ENCODE data around the gene CAVIN2.
"Not testable (repeated sequence)": the region's sequence is repeated elsewhere in the genome, so short reads cannot be mapped to it uniquely, and the experiment has no call there.

The CAVIN2 gene

DNA sequence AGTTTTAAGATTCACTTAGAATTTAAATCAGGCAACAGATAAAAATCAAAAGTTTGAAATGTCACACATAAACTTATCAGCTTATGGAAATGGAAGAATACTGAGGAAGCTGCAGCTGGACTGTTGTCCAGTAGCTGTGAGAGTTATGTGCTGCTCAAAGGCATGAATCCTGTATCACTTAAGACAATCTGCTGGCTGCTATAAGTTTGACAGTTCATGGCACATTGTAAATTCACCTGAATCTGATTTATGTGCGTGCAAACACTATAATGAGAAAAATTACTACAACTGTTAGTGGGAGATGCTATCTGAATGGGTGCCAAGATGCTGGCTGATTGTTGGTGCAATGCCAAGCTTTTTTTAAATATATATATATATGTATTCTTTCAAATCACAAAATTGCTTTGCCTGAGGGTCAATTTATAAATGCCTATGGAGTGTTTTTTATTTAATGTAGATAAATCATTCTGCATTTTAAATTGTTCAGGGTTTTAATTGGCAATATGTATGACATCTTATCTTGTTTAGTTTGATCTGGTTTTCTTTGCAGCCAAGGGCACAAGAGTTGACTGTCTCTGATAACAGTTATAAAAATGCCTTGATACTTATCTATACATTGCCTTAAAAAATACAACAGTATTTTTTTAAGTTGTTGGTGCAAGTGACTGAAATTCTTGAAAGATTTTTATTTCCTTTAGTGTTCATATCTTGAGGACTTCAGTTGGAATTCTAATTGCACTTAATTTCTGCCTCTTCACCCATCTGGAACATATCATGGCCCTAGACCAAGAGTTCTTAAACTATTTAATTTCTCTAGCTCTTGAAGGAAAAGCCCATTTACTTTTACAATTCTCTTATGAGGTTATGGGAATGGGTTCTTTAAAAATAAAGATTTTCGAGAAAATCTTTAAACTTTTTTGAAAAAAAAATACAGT, 48.7 kb downstream of the CAVIN2 start:
- DNase-seq = no peak

DNA sequence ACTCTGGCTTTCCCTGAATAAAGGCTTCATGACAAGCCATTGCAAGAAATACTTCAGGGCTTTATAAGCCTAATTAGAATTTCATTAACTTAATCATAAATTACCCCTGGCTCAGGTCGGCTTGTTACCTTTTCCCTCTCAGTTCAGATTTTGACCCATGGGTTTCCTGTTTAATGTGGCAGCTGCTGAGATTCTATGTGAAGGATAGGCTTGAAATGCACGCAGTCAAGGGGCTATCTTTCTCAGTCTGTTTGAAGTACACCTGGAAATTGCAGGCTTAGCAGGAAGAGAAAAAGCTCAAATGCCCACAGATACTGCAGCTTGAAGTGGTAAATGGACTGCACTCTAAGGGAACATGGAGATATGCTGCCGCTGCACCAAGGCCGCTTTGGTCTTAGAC, 49.4 kb downstream of the CAVIN2 start:
- no peak for DNase-seq

DNA sequence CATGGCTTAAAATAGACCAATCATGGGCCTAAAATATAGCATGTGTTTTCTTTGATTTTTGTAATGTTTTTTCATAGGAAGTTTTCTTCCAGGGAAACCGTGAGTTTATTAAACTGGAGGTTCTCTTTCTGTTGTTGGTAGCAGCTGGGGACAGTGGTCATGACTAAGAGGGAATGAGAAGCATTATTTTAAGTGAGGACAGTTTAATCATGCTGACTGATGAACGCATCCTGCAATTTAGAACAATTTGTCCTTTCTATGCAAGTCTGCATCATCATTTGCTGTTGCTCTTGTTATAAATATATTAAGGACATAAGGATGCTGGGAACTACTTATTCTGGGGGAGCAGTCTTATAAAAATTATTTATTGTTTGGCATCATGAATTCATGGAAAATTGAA, 51.2 kb downstream of the CAVIN2 start:
- DNase-seq = no peak

DNA sequence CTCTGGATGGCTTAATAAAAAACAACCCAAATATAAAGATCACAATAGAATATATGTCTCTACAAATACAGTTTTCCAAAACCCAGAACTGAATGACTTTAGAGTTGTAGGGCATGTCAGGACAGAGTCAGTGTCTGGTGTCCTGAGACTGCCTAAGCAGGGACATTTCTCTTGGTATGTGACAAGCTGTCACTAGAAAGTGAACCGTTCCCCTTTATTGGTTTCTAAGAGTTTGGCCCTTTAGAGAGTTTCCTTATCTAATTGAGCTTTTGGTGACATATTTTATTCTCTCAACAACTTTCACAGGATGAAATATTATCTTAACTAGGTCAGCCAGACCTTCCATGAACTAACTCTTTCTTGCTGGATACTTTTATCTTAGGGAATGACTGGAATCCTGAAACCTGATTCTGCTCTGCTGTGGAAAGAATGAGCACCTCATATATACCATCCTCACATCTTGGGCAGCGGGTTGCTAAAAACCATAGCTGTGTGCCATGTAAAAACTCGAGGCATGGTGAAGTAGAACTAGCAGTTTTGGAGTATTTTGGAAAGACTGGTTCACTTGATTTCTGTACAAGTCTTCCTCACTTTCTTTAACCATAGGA, 54.8 kb downstream of the CAVIN2 start:
- DNase-seq = no peak

DNA sequence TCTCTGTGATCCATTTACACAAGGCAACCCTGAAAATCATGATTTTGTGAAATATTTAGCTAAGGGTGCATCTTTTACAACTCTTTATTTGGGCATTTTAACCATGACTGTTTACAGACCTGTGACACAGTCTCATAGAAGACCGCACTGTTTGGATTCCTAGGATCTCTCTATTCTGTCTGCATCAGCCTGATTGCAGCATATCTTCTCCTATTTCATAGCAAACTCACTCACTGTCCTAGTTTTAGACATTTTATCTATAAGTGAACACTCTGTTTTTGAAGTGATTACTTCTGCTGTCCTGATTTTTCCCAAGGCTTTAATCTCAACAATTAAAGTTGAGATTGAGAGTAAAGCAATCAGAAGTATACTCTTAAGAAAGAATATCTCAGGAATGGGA, 56.2 kb downstream of the CAVIN2 start:
- DNase-seq = no peak

DNA sequence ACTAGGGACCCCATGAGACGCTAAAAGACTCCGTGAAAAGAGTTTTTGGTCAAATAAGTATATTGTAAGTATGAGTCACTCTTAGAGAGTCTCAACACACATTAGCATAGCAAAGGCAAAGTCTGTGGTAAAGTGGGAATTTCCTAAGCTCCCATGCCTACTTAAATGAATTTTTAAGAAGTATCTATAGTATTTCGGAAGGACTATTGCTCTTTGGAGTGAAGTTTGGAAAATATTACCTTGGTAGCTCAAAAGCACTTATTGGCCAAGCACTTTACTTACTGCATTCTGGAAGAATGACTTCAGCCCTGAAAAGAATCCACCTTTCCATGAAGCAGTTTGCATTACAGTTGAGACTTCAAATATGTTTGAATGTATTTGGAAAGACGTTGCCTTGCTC, 57.1 kb downstream of the CAVIN2 start:
- DNase-seq = no peak

DNA sequence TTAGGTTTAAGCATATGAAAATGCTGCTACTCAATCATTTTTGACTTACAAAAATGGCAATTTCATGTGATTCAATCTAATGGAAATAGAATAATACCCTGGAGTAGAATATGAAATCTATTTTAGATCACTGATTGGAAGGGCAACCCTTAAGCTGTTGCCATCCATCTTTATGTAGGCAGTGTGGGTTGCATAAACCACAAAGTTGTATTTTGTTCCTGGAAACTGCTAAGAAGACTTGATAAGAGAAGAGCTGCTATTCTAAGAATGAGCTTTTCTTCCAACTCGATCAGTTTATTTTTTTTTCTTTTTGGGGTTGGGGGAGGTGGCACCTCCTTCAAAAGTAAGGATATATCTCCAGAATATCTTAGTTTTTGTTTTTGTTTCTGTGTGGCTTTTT, 60.2 kb downstream of the CAVIN2 start:
- no peak for DNase-seq

DNA sequence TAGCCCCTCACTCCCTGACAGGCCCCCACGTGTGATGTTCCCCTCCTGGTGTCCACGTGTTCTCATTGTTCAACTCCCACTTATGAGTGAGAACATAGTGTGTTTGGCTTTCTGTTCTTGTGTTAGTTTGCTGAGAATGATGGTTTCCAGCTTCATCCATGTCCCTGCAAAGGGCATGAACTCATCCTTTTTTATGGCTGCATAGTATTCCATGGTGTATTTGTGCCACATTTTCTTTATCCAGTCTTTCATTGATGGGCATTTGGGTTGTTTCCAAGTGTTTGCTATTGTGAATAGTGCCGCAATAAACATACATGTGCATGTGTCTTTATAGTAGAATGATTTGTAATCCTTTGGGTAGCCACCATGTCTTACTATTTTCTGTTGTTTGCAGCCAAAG, 61.2 kb downstream of the CAVIN2 start:
- DNase-seq = not testable (repeated sequence)
